Right lobe of liver (tissue), 6 donors: ENCODE measurements around the gene UQCC5. TPM values are rescaled to one million over a fixed set of nuclear protein-coding genes. Genes with fewer than 3 reads are reported as not detected.

Experiments used
- ATAC-seq, 4 donors: fragments of 200-7000 bp; cut with Tn5 transposase; one replicate each; pipeline ENCODE4 v1.9.1; 2020; ENCODE audit warnings: mild to moderate bottlenecking in 4 of 4, moderate library complexity in 4 of 4
- DNase-seq, 3 donors: peaks; one replicate each; pipeline ENCODE4 v3.0.0-alpha.2; 2020
- H3K27ac ChIP-seq, 3 donors: fragments of 200-600 bp; one replicate each; pipeline ENCODE4 v1.8.0; 2022
- H3K27me3 ChIP-seq, 2 donors: fragments of 200-600 bp; one replicate each; pipeline ENCODE4 v1.8.0; 2022
- H3K36me3 ChIP-seq, 4 donors: fragments of 200-600 bp; sonication (generic) in 1 of 4; one replicate each; pipeline versions ENCODE4 v1.5.1 to v1.8.0; 2017 to 2022; ENCODE audit warnings: control low read depth in 1 of 4
- H3K4me1 ChIP-seq, 4 donors: fragments of 200-600 bp; sonication (generic) in 1 of 4; one replicate each; pipeline versions ENCODE4 v1.5.1 to v1.8.0; 2017 to 2022; ENCODE audit warnings: control low read depth in 1 of 4
- H3K4me3 ChIP-seq, 3 donors: fragments of 200-600 bp; one replicate each; pipeline ENCODE4 v1.8.0; 2022
- H3K9me3 ChIP-seq, 4 donors: fragments of 200-600 bp; sonication (generic) in 1 of 4; one replicate each; pipeline versions ENCODE4 v1.5.1 to v1.8.0; 2017 to 2022; ENCODE audit warnings: control low read depth in 1 of 4
- CTCF ChIP-seq, 4 donors: fragments of 200-600 bp in 3 of 4; fragments of 450-650 bp in 1 of 4; IDR thresholded peaks; one replicate each; pipeline versions ENCODE4 v1.5.1 to v1.8.0; 2016 to 2022; ENCODE audit warnings: antibody characterized with exemption in 4 of 4, mild to moderate bottlenecking in 2 of 4
- POLR2A ChIP-seq: fragments of 450-650 bp; IDR thresholded peaks from one replicate; pipeline ENCODE4 v1.6.1; 2017; ENCODE audit warnings: antibody characterized with exemption, mild to moderate bottlenecking
- WGBS: methylation state at CpG from one replicate; pipeline ENCODE4 v1.1.6; 2018; ENCODE audit warnings: low coverage, low lambda C conversion rate; ENCODE audit not compliant: insufficient coverage; ENCODE audit errors: missing lambda C conversion rate; 5-methylcytosine and 5-hydroxymethylcytosine counted together
- intact Hi-C, 2 donors: fragments of 100-400 bp; cut with DNase I; formaldehyde crosslinking; loops; one replicate each; pipeline versions ENCODE4 v1.11.2 to v1.14.1; 2022
- total RNA-seq, 6 experiments: library from RNA; depleted of rRNA in 2 of 6; stranded (reverse); fragments of >200 nt in 2 of 6; fragmentation: NEBNext Ultra II Directional in 3 of 6; extraction: Animal tissue kit (Norgen Biotek cat#: 25700) in 3 of 6; gene quantifications; one replicate each; pipeline versions ENCODE4 v1.1.0 to v1.2.4, GENCODE V29; 2016 to 2023
- donor health status: DM: no; HTN: yes; CAD: no.
- donor health status: DM: no; HTN: no; CAD: no.
- donor health status: DM: no; HTN: no; CAD: no.
- donor health status: DM: no; HTN: yes; CAD: no.
- donor health status: DM: no; HTN: yes; CAD: no.

The UQCC5 gene
- total RNA-seq, 6 experiments from 2014 or later = 0.81 to 8.3 (median 4.3) TPM

DNA sequence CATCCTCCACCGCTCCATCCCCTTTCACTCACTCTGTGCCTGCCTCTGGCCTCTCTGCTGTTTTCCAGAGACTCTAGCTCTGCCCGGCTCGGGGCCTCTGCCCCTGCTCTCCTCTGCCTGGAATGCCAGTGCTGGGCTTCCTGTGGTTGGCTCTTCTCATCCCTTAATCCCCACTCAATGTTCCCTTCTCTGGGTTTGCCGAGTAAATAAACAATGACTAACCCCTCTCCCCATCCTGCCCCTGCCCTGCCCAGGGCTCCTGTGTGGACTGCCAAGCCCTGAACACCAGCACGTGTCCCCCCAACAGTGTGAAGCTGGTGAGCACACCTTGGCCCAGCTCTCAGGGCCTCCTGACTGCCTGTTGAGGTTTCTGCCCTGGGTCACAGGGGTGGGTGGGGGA is 29.0 kb upstream of the UQCC5 start:
- Histone ChIP-seq H3K27me3 (no peaks in the 10 kb centered on the region), H3K9me3 (no peaks in the 10 kb centered on the region), H3K4me1 (no peaks in the 10 kb centered on the region), H3K4me3 (no peak overlapping the region), H3K36me3 (peaks cover 0 to 5% (median 0%) of the 10 kb centered on the region in 4 donors), H3K27ac (no peak overlapping the region)
- DNase-seq (no peak), ATAC-seq (no peak)
- no peak for TF ChIP-seq CTCF (IDR thresholded peaks at IDR 0.05)
- TF ChIP-seq POLR2A = no peak
- intact Hi-C loops = no loop called here
- 90% methylated on average over 3 of the region's 5 CpGs for WGBS

GRCh38 chr3:52509753-52510328 is 26.6 kb upstream of the UQCC5 start:
- no peaks in the 10 kb centered on the region for H3K27me3 ChIP-seq
- TF ChIP-seq POLR2A = no peak
- TF ChIP-seq CTCF (IDR thresholded peaks at IDR 0.05) = no peak
- DNase-seq = no peak
- H3K4me1 ChIP-seq = no peaks in the 10 kb centered on the region
- H3K27ac ChIP-seq = no peak overlapping the region
- H3K9me3 ChIP-seq = no peaks in the 10 kb centered on the region
- intact Hi-C loops = no loop called here
- peaks cover 0 to 5% (median 0%) of the 10 kb centered on the region in 4 donors for H3K36me3 ChIP-seq
- ATAC-seq = no peak
- 72% methylated on average over 8 of the region's 12 CpGs for WGBS
- no peak overlapping the region for H3K4me3 ChIP-seq

DNA sequence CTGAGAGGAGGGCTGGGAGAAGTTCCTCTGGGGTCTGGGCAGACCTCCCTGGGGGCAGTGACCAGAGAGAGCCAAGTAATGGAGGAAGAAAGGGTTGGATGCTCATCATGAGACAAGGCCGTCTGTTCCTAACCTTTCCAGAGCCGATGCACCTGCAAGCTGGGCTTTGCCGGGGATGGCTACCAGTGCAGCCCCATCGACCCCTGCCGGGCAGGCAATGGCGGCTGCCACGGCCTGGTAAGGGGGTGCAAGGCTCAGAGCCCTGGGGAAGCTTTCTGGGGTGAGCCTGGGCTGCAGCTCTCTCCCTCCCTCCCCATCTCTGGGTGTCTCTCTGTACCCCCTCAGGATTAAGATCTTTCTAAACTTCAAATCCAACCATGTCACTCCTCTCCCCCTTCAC is 24.9 kb upstream of the UQCC5 start:
- H3K9me3 ChIP-seq = no peaks in the 10 kb centered on the region
- H3K27ac ChIP-seq = no peak overlapping the region
- intact Hi-C loops = no loop called here
- H3K36me3 ChIP-seq = peaks cover 0 to 5% (median 0%) of the 10 kb centered on the region in 4 donors
- DNase-seq (no peak), ATAC-seq (no peak)
- no peaks in the 10 kb centered on the region for H3K27me3 ChIP-seq
- TF ChIP-seq CTCF (IDR thresholded peaks at IDR 0.05) (no peak), POLR2A (no peak)
- no peak overlapping the region for H3K4me3 ChIP-seq
- WGBS = 73% methylated on average over 6 of the region's 7 CpGs
- no peaks in the 10 kb centered on the region for H3K4me1 ChIP-seq

DNA sequence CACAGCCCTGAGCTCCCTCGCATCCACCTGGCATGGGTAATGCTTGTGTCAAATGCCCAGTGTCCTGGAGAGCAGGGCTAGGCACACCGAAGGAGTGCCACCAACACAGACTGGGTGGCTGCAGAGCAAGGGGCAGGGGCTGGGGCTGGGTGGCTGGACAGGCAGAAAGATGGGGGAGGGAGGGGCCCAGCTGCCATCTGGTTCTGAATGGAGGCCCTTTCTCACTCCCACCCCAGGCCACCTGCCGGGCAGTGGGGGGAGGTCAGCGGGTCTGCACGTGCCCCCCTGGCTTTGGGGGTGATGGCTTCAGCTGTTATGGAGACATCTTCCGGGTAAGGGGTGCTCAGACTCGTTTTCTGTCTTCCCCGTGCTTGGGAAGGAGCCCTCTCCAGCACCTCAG is 24.3 kb upstream of the UQCC5 start:
- no peaks in the 10 kb centered on the region for H3K27me3 ChIP-seq
- DNase-seq (no peak), ATAC-seq (no peak)
- no peaks in the 10 kb centered on the region for H3K36me3 ChIP-seq
- TF ChIP-seq CTCF (IDR thresholded peaks at IDR 0.05) (no peak), POLR2A (no peak)
- no peaks in the 10 kb centered on the region for H3K4me1 ChIP-seq
- WGBS = 34% methylated on average over 3 of the region's 8 CpGs
- H3K4me3 ChIP-seq = no peak overlapping the region
- H3K27ac ChIP-seq = no peak overlapping the region
- H3K9me3 ChIP-seq = no peaks in the 10 kb centered on the region
- intact Hi-C loops = no loop called here

DNA sequence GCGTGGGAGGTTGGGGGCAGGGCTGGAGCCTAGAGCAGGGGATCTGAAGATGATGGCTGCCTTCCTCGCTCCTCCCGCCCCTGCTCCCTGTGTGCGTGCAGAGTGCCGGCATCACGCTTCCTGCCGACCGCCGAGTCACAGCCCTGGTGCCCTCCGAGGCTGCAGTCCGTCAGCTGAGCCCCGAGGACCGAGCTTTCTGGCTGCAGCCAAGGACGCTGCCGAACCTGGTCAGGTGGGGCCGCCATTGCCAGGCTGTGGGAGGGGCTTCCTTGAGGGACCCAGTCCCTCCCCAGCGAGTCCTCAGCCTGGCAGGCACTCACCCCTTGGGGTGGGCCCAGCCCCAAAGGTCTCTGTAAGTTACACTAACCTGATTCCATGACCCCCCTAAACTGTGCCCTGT is 23.7 kb upstream of the UQCC5 start:
- Histone ChIP-seq H3K27me3 (no peaks in the 10 kb centered on the region), H3K4me1 (no peaks in the 10 kb centered on the region), H3K9me3 (no peaks in the 10 kb centered on the region), H3K27ac (no peak overlapping the region), H3K36me3 (no peaks in the 10 kb centered on the region), H3K4me3 (no peak overlapping the region)
- no peak for ATAC-seq
- TF ChIP-seq CTCF (IDR thresholded peaks at IDR 0.05) (no peak), POLR2A (no peak)
- no peak for DNase-seq
- intact Hi-C loops = no loop called here
- WGBS = 73% methylated on average over 13 of the region's 17 CpGs
